Measurements from ENCODE around the gene TMCC2.
A peak's percentile ranks its signal among the peaks of the same experiment; 100 is the strongest.

TMCC2 gene

DNA sequence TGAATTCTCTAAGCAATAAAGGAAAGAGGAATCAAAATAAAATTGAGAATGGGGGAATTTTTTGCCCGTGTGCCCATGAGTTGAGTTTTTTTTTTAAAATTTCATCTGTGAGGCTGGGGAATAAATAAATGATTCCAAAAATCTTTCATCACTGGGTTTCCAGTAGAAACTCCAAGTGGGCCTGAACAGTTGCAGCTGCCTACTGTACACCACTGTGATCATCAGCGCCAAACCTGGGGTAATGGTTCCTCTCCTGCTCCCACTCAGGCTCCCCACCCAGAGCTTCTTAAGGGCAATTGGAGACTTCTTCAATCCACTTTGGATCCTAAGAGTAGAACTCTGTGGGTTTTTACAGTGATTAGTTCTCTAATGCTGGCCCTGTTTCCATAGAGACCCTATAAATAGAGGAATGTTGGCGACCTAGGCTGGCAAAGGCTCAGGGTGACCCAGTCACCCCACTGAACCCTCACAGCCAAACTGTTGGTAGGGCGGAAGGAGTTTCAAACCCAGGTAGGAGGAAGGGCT lies 9.3 kb downstream of the TMCC2 start:
- Histone ChIP-seq H2AFZ (ENCODE audit: low read depth) (peak overlapping the region; percentile 42; the same call in 1 of the 2 replicates), H4K20me1 (ENCODE audit: insufficient read depth) (no peaks in the 10 kb centered on the region), H3K4me2 (peak overlapping the region; percentile 95), H3K9ac (peak overlapping the region; percentile 72; the same call in 1 of the 2 replicates), H3K4me1 (ENCODE audit: low read depth, poor library complexity, severe bottlenecking) (peaks cover 86% of the 10 kb centered on the region), H3K27me3 (ENCODE audit: insufficient read depth, low read depth) (no peaks in the 10 kb centered on the region), H3K79me2 (ENCODE audit: insufficient read depth, low read depth) (no peaks in the 10 kb centered on the region; the same call in 1 of the 2 replicates), H3K4me3 (IDR thresholded peaks at IDR 0.05; ENCODE audit: insufficient read depth, low read depth, low read length) (peak overlapping the region; percentile 20), H3K27ac (peak overlapping the region; percentile 92), H3K36me3 (ENCODE audit: insufficient read depth) (no peaks in the 10 kb centered on the region)
- TF ChIP-seq CTCF (conservative IDR thresholded peaks at IDR 0.05; ENCODE audit: low read depth, low read length): no peak

DNA sequence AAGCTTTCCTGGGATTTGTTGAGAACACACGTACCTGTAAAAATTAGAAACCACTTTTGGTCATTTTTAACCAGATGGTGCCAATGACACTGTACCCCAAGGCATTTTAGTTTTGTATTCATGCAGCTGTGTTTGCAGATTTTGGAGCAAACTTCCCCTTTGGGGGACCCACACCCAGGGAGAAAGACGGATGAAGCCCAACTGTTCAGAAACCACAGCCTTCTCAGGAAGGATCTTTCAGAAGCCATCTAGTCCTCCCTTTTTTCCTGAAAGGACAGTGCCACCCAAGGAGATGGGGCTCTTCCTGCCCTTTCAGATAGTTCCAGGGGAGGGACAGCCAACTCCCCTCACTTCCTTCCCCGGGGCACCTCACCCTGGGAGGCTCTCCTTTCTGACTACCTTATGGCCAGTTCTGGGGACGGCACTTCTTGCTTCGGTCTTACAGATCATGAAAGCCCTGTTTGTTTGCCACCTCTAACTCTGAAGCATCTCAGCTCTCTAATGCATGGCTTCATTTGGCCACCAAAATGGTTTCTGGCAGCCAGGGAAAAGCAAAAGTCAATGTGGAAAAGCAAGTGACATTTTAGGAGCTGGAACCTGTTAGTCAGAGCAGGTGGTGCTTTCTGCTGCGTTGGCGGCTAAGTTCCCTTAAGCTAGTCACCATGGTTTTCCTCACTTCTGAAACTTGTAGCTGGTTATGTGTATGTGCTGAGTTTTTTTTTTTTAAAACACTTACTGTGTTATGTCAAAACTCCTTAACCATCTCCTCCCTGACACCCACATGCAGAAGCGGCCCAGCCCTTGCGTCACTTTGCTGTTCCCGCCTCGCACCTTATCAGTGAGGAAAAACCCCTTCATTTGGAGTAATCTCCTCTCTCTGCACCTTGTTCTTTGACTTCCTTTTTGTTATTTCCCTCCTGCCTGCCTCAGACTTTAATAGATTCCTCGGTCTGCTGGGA lies 10.1 kb downstream of the TMCC2 start:
- peak overlapping the region; percentile 95 for H3K4me2 ChIP-seq
- no peaks in the 10 kb centered on the region; the same call in 1 of the 2 replicates for H3K79me2 ChIP-seq (ENCODE audit: insufficient read depth, low read depth)
- no peaks in the 10 kb centered on the region for H4K20me1 ChIP-seq (ENCODE audit: insufficient read depth)
- no peaks in the 10 kb centered on the region for H3K27me3 ChIP-seq (ENCODE audit: insufficient read depth, low read depth)
- H3K36me3 ChIP-seq (ENCODE audit: insufficient read depth): no peaks in the 10 kb centered on the region
- peaks cover 83% of the 10 kb centered on the region for H3K4me1 ChIP-seq (ENCODE audit: low read depth, poor library complexity, severe bottlenecking)
- peak overlapping the region; percentile 88 for H3K4me3 ChIP-seq (IDR thresholded peaks at IDR 0.05; ENCODE audit: insufficient read depth, low read depth, low read length)
- peak overlapping the region; percentile 42; the same call in 1 of the 2 replicates for H2AFZ ChIP-seq (ENCODE audit: low read depth)
- H3K27ac ChIP-seq: peak overlapping the region; percentile 92
- peak overlapping the region; percentile 72 for H3K9ac ChIP-seq
- TF ChIP-seq CTCF (conservative IDR thresholded peaks at IDR 0.05; ENCODE audit: low read depth, low read length): no peak

- H3K9ac ChIP-seq: no peak overlapping the region
- H3K27ac ChIP-seq: no peak overlapping the region; the same call in 1 of the 2 replicates
- H3K4me2 ChIP-seq: peak overlapping the region; percentile 95; the same call in 1 of the 2 replicates
- no peaks in the 10 kb centered on the region for H3K36me3 ChIP-seq (ENCODE audit: insufficient read depth)
- H2AFZ ChIP-seq (ENCODE audit: low read depth): no peak overlapping the region
- H3K79me2 ChIP-seq (ENCODE audit: insufficient read depth, low read depth): no peaks in the 10 kb centered on the region; the same call in 1 of the 2 replicates
- no peaks in the 10 kb centered on the region for H3K27me3 ChIP-seq (ENCODE audit: insufficient read depth, low read depth)
- peak overlapping the region; percentile 33 for H3K4me3 ChIP-seq (IDR thresholded peaks at IDR 0.05; ENCODE audit: insufficient read depth, low read depth, low read length)
- no peak for TF ChIP-seq CTCF (conservative IDR thresholded peaks at IDR 0.05; ENCODE audit: low read depth, low read length)
- H3K4me1 ChIP-seq (ENCODE audit: low read depth, poor library complexity, severe bottlenecking): peaks cover 81% of the 10 kb centered on the region
- H4K20me1 ChIP-seq (ENCODE audit: insufficient read depth): no peaks in the 10 kb centered on the region
These were observed 11.3 kb downstream of the TMCC2 start for GRCh38 chr1:205239078-205239477.

- Histone ChIP-seq H3K27me3 (ENCODE audit: insufficient read depth, low read depth) (no peaks in the 10 kb centered on the region), H3K4me1 (ENCODE audit: low read depth, poor library complexity, severe bottlenecking) (peaks cover 81% of the 10 kb centered on the region), H3K4me2 (peak overlapping the region; percentile 95; the same call in 1 of the 2 replicates), H3K9ac (no peak overlapping the region), H3K79me2 (ENCODE audit: insufficient read depth, low read depth) (no peaks in the 10 kb centered on the region; the same call in 1 of the 2 replicates), H4K20me1 (ENCODE audit: insufficient read depth) (no peaks in the 10 kb centered on the region), H3K27ac (no peak overlapping the region), H3K4me3 (IDR thresholded peaks at IDR 0.05; ENCODE audit: insufficient read depth, low read depth, low read length) (no peak overlapping the region), H3K36me3 (ENCODE audit: insufficient read depth) (no peaks in the 10 kb centered on the region), H2AFZ (ENCODE audit: low read depth) (no peak overlapping the region)
- no peak for TF ChIP-seq CTCF (conservative IDR thresholded peaks at IDR 0.05; ENCODE audit: low read depth, low read length)
These were observed 12.4 kb downstream of the TMCC2 start for GRCh38 chr1:205240118-205240517.
